HEK293 (cell line): ENCODE measurements around the gene PCBP4.
A peak's percentile ranks its signal among the peaks of the same experiment; 100 is the strongest.

ENCODE experiments used
- CTCF ChIA-PET: fragments of 350-600 bp; formaldehyde crosslinking; extraction: SDS; loops from one replicate; lab custom pipeline; 2021; ENCODE audit warnings: antibody characterized with exemption; lab: Yijun Ruan, JAX
- POLR2A ChIA-PET: fragments of 300-600 bp; formaldehyde crosslinking; extraction: SDS; loops from one replicate; lab custom pipeline; 2020; ENCODE audit warnings: antibody characterized with exemption, inconsistent platforms; lab: Yijun Ruan, JAX
- H3K27ac ChIP-seq: fragments of 200-500 bp; sonication (Bioruptor generic); 2 replicates; pipeline ENCODE4 v1.5.1; 2014; ENCODE audit warnings: low read depth, low read length, control low read depth, inconsistent platforms; ENCODE audit errors: extremely low read depth
- H3K36me3 ChIP-seq, 2 experiments: fragments of 200-500 bp in 1 of 2; sonication (Bioruptor generic) in 1 of 2; 1 replicate in 1 of 2; 2 replicates in 1 of 2; pipeline ENCODE4 v1.5.1; 2014 to 2017; ENCODE audit warnings: inconsistent platforms in 2 of 2, low read length in 2 of 2; ENCODE audit not compliant: control insufficient read depth in 2 of 2, insufficient read depth in 1 of 2
- H3K4me1 ChIP-seq: fragments of 200-500 bp; sonication (Bioruptor generic); 2 replicates; pipeline ENCODE4 v1.5.1; 2014; ENCODE audit warnings: mild to moderate bottlenecking, low read length, inconsistent platforms; ENCODE audit not compliant: control insufficient read depth, insufficient read depth
- H3K4me3 ChIP-seq: 2 replicates; pipeline ENCODE4 v1.5.1; 2011; ENCODE audit warnings: low read depth, mild to moderate bottlenecking, control low read depth, low read length, moderate library complexity
- H3K9me3 ChIP-seq: fragments of 200-500 bp; sonication (Bioruptor generic); 2 replicates; pipeline ENCODE4 v1.5.1; 2014; ENCODE audit warnings: low read depth, low read length, inconsistent platforms; ENCODE audit not compliant: control insufficient read depth, insufficient read depth
- GFI1B ChIP-seq: fragments of 450-650 bp; formaldehyde crosslinking; IDR thresholded peaks from 2 replicates; pipeline ENCODE4 v1.5.1; 2016; ENCODE audit warnings: missing biosample characterization, missing genetic modification characterization
- GLIS2 ChIP-seq: fragments of 450-650 bp; formaldehyde crosslinking; IDR thresholded peaks from 2 replicates; pipeline ENCODE4 v1.5.1; 2016; ENCODE audit warnings: missing biosample characterization, missing genetic modification characterization
- ZBTB17 ChIP-seq: fragments of 450-650 bp; formaldehyde crosslinking; IDR thresholded peaks from 2 replicates; pipeline ENCODE4 v1.5.1; 2016; ENCODE audit warnings: missing biosample characterization, missing genetic modification characterization
- ZEB2 ChIP-seq: fragments of 450-650 bp; formaldehyde crosslinking; IDR thresholded peaks from 2 replicates; pipeline ENCODE4 v1.5.1; 2016; ENCODE audit warnings: missing biosample characterization, missing genetic modification characterization
- ZFP3 ChIP-seq: fragments of 450-650 bp; formaldehyde crosslinking; IDR thresholded peaks from 2 replicates; pipeline ENCODE4 v1.5.1; 2016; ENCODE audit warnings: low read depth, missing biosample characterization, missing genetic modification characterization
- ZNF146 ChIP-seq: fragments of 450-650 bp; formaldehyde crosslinking; IDR thresholded peaks from 2 replicates; pipeline ENCODE4 v1.5.1; 2016; ENCODE audit warnings: missing biosample characterization, missing genetic modification characterization
- ZNF223 ChIP-seq: fragments of 450-650 bp; formaldehyde crosslinking; IDR thresholded peaks from 2 replicates; pipeline ENCODE4 v1.5.1; 2016; ENCODE audit warnings: missing biosample characterization, missing genetic modification characterization
- ZNF311 ChIP-seq: fragments of 450-650 bp; formaldehyde crosslinking; IDR thresholded peaks from 2 replicates; pipeline ENCODE4 v1.5.1; 2017; ENCODE audit warnings: missing biosample characterization, missing genetic modification characterization, borderline replicate concordance
- ZNF366 ChIP-seq: fragments of 450-650 bp; formaldehyde crosslinking; conservative IDR thresholded peaks from 2 replicates; pipeline ENCODE4 v1.5.1; 2016; ENCODE audit warnings: missing biosample characterization, missing genetic modification characterization
- ZNF501 ChIP-seq: fragments of 450-650 bp; formaldehyde crosslinking; IDR thresholded peaks from 2 replicates; pipeline ENCODE4 v1.5.1; 2016; ENCODE audit warnings: missing biosample characterization, missing genetic modification characterization
- ZNF558 ChIP-seq: fragments of 450-650 bp; formaldehyde crosslinking; IDR thresholded peaks from 2 replicates; pipeline ENCODE4 v1.5.1; 2016; ENCODE audit warnings: missing biosample characterization, missing genetic modification characterization
- ZNF660 ChIP-seq: fragments of 450-650 bp; IDR thresholded peaks from 2 replicates; pipeline ENCODE4 v1.5.1; 2018; ENCODE audit warnings: missing biosample characterization, mild to moderate bottlenecking, missing genetic modification characterization
- ZNF670 ChIP-seq: fragments of 450-650 bp; formaldehyde crosslinking; IDR thresholded peaks from 2 replicates; pipeline ENCODE4 v1.5.1; 2016; ENCODE audit warnings: missing biosample characterization, missing genetic modification characterization, low read depth
- ZNF768 ChIP-seq: fragments of 450-650 bp; formaldehyde crosslinking; IDR thresholded peaks from 2 replicates; pipeline ENCODE4 v1.5.1; 2018; ENCODE audit warnings: missing biosample characterization, mild to moderate bottlenecking, missing genetic modification characterization
- ZNF777 ChIP-seq: fragments of 450-650 bp; formaldehyde crosslinking; IDR thresholded peaks from 2 replicates; pipeline ENCODE4 v1.5.1; 2017; ENCODE audit warnings: missing biosample characterization, missing genetic modification characterization, borderline replicate concordance
- TF ChIP-seq, protein P1 (sequence below): fragments of 450-650 bp; formaldehyde crosslinking; IDR thresholded peaks from 2 replicates; pipeline ENCODE4 v1.5.1; 2016; ENCODE audit warnings: missing biosample characterization, missing genetic modification characterization, borderline replicate concordance
- TF ChIP-seq, protein P2 (sequence below): fragments of 450-650 bp; formaldehyde crosslinking; IDR thresholded peaks from 2 replicates; pipeline ENCODE4; 2016; ENCODE audit warnings: missing biosample characterization, missing genetic modification characterization

PCBP4 gene

DNA sequence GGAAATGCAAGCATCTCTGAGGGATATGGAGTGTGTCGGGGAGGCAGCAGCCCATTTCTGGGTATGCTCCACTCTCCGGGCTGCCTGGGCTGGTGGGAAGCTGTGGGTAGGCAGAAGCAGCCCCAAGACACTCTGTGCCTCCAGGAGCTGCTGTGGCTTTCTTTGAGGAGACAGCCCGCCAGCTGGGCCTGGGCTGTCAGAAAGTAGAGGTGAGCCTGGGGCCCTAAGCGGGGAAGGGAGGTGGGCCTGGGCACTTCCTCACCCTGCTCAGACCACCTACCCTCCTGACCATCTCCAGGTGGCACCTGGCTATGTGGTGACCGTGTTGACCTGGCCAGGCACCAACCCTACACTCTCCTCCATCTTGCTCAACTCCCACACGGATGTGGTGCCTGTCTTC, 17.8 kb upstream of the PCBP4 start:
- Histone ChIP-seq H3K27ac (no peak overlapping the region), H3K9me3 (no peaks in the 10 kb centered on the region), H3K36me3 (peaks cover 0 to 8% of the 10 kb centered on the region in 2 experiments; a peak in 1 of 3 replicates), H3K4me1 (no peaks in the 10 kb centered on the region), H3K4me3 (no peak overlapping the region)
- ChIA-PET CTCF (no interaction called here), POLR2A (interaction anchor here (0.6 to 3.6 kb wide), 2 partner anchors 10 to 190 kb away, joined by 3 to 47 read pairs; partner anchors contain the start of gene RPL29)
- TF ChIP-seq ZNF670 (tag by site-specific recombination): no peak
- TF ChIP-seq ZNF146 (tag by site-specific recombination): no peak
- TF ChIP-seq ZNF366: no peak
- no peak for TF ChIP-seq ZNF311
- TF ChIP-seq, protein P1, sequence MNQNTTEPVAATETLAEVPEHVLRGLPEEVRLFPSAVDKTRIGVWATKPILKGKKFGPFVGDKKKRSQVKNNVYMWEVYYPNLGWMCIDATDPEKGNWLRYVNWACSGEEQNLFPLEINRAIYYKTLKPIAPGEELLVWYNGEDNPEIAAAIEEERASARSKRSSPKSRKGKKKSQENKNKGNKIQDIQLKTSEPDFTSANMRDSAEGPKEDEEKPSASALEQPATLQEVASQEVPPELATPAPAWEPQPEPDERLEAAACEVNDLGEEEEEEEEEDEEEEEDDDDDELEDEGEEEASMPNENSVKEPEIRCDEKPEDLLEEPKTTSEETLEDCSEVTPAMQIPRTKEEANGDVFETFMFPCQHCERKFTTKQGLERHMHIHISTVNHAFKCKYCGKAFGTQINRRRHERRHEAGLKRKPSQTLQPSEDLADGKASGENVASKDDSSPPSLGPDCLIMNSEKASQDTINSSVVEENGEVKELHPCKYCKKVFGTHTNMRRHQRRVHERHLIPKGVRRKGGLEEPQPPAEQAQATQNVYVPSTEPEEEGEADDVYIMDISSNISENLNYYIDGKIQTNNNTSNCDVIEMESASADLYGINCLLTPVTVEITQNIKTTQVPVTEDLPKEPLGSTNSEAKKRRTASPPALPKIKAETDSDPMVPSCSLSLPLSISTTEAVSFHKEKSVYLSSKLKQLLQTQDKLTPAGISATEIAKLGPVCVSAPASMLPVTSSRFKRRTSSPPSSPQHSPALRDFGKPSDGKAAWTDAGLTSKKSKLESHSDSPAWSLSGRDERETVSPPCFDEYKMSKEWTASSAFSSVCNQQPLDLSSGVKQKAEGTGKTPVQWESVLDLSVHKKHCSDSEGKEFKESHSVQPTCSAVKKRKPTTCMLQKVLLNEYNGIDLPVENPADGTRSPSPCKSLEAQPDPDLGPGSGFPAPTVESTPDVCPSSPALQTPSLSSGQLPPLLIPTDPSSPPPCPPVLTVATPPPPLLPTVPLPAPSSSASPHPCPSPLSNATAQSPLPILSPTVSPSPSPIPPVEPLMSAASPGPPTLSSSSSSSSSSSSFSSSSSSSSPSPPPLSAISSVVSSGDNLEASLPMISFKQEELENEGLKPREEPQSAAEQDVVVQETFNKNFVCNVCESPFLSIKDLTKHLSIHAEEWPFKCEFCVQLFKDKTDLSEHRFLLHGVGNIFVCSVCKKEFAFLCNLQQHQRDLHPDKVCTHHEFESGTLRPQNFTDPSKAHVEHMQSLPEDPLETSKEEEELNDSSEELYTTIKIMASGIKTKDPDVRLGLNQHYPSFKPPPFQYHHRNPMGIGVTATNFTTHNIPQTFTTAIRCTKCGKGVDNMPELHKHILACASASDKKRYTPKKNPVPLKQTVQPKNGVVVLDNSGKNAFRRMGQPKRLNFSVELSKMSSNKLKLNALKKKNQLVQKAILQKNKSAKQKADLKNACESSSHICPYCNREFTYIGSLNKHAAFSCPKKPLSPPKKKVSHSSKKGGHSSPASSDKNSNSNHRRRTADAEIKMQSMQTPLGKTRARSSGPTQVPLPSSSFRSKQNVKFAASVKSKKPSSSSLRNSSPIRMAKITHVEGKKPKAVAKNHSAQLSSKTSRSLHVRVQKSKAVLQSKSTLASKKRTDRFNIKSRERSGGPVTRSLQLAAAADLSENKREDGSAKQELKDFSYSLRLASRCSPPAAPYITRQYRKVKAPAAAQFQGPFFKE: no peak
- no peak for TF ChIP-seq ZNF558 (tag by site-specific recombination)
- TF ChIP-seq, protein P2, sequence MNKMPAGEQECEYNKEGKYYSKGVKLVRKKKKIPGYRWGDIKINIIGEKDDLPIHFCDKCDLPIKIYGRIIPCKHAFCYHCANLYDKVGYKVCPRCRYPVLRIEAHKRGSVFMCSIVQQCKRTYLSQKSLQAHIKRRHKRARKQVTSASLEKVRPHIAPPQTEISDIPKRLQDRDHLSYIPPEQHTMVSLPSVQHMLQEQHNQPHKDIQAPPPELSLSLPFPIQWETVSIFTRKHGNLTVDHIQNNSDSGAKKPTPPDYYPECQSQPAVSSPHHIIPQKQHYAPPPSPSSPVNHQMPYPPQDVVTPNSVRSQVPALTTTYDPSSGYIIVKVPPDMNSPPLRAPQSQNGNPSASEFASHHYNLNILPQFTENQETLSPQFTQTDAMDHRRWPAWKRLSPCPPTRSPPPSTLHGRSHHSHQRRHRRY: no peak
- no peak for TF ChIP-seq ZNF223 (tag by site-specific recombination)
- TF ChIP-seq ZNF768 (tag by site-specific recombination): no peak
- TF ChIP-seq ZNF660 (tag by site-specific recombination): no peak
- TF ChIP-seq ZEB2: no peak
- TF ChIP-seq ZBTB17 (tag by site-specific recombination): no peak
- TF ChIP-seq GFI1B (tag by site-specific recombination): no peak
- no peak for TF ChIP-seq ZNF777 (tag by site-specific recombination)
- no peak for TF ChIP-seq GLIS2
- no peak for TF ChIP-seq ZFP3 (tag by site-specific recombination)

DNA sequence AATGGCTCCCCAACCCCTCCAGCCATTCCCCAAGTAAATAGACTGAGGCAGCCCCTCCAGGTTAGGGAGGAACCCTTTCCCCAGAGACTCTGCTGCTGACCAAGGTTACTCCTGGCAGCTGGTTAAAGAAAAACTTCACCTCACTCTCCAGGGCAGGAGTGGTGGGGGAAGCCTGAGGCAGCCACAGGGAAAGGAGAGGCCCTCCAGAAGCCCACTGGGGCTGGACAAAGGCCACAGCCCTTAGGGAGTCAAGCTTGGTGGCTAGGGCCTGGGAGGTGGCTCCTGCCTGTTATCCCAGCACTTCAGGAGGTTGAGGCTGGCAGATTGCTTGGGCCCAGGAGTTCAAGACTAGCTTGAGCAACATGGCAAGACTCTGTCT, 17.0 kb upstream of the PCBP4 start:
- Histone ChIP-seq H3K9me3 (no peaks in the 10 kb centered on the region), H3K4me1 (no peaks in the 10 kb centered on the region), H3K36me3 (peaks cover 0 to 8% of the 10 kb centered on the region in 2 experiments; a peak in 1 of 3 replicates), H3K27ac (0 out of 2 replicates have a peak overlapping the region, but pooled peaks have one; percentile 12), H3K4me3 (no peak overlapping the region)
- ChIA-PET CTCF (interaction anchor here (0.7 to 3.0 kb wide), 2 partner anchors 10 to 35 kb away, joined by 4 to 38 read pairs; partner anchors contain the start of genes ABHD14A and ABHD14B), POLR2A (interaction anchor here (1.9 to 3.6 kb wide), 3 partner anchors 8 to 16 kb away, joined by 8 to 47 read pairs (median 43); partner anchors contain the start of genes PCBP4 and RPL29)
- TF ChIP-seq ZNF501 (tag by site-specific recombination): no peak
- TF ChIP-seq, all 188 proteins: peak for 0
